Hippocampal formation (tissue), 2 donors: ENCODE results near the gene WDFY4.

Experiments used
- DNase-seq, 2 donors: peaks; one replicate each; lab custom pipeline; 2025; lab: John Stamatoyannopoulos, UW

The WDFY4 gene

GRCh38 chr10:48906841-48907240 lies 222.2 kb downstream of the WDFY4 start:
- no peak for DNase-seq

DNA sequence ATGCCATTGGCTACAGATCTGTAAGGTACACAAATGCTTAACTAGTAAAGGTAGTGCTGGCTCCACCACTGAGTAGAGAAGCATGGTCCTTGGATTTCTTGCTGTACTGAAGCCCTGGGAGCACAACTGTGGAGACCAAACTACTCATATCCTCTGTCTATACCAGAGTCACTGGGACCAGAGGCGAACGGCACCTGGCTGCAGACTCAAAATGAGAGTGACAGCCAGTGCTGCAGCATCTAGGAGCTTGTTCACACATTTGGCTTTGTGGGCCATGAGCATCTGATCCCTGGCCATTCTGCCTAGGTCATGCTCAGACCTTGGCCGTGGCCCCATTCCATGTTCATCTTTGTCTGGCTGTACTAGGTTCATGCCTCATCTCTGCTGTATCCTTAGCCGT lies 223.1 kb downstream of the WDFY4 start:
- no peak for DNase-seq

- DNase-seq: no peak
Observed at GRCh38 chr10:48910548-48910947, 225.9 kb downstream of the WDFY4 start.

- no peak for DNase-seq
Observed at GRCh38 chr10:48913674-48914073, 229.0 kb downstream of the WDFY4 start.

DNA sequence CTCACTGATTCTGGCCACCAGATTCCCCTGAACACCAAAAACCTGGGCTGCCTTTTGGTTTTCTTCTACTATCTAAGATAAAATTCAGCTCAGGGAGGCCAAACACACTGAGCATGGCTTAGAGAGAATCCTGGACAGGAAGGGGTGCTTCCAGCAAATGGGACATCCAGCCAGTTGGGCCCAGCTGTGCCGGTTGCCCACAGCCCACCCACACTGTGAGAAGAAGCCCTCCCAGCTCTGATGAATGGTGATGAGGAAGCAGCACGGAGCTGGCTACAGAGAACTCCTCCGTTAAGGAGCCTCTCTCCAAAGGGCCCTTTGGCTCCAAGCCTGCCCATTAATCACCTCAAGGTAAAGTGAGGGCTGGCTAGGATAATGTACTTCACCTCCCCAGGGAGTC lies 239.1 kb downstream of the WDFY4 start:
- no peak for DNase-seq

DNA sequence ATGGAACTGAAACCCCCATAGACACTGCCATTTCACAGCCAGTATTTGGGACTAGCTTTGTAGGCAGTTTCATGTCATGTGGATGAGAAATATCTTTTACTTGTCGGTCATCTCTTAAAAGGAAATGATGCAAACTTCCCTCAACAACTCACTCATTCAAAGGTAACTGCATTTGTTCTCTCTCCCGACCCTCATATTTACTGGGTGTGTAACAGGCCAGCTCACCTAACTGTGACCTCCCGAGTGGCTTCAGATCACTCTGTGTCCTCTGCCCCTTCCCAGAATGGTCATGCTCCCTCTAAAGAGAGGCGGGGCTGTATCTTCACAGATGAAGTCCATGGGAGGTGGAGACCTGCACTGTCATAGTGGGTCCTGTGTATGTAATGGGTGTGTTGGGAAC lies 240.3 kb downstream of the WDFY4 start:
- DNase-seq: no peak

- no peak for DNase-seq
Observed at GRCh38 chr10:48926255-48926654, 241.6 kb downstream of the WDFY4 start.

GRCh38 chr10:48926764-48927540 lies 242.3 kb downstream of the WDFY4 start:
- DNase-seq: no peak

DNA sequence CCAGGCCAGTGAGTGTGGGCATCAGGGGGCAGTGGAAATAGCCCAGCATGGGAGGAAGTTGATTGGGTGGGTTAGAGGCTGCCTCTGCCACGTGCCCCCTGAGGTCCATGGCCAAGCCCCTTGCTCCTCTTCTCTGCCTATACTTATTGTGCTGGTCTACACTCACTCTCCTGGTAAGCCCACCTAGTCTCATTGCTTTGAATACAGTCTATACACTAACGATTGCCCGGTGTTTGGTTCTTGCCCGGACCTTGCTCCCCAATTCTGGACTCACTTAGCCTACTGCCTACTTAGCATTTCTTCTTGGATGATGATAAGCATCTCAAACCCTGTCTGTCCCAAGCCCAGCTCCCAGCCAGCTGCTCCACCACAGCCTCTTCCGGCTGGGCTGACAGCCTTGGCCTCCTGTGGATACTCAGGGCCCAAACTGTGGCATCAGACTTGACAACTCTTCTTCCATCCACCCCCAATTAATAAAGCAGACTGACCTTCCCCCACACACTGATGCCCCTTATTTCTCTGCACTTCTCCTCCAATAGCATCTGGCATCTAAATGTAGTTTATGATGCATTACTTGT lies 244.8 kb downstream of the WDFY4 start:
- no peak for DNase-seq

DNA sequence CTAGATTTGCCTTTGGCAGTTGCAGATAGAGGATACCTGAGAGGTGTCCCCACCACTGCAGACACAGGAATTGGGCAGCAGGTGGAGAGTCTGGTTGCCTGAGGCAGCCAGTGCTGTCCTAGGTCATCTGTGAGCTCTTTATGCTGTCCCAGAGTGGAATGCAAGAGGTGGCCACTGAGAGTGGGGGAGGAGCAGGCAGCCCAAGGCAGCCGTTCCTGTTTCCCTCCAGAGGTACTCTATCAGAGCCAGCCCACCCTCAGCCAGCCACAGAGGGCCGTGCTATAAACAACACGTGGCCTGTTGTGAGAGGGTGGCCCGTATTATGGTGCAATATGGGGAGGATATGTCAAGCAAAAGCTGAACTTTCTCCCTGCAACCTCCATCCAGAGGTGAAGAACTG lies 246.5 kb downstream of the WDFY4 start:
- no peak for DNase-seq

DNA sequence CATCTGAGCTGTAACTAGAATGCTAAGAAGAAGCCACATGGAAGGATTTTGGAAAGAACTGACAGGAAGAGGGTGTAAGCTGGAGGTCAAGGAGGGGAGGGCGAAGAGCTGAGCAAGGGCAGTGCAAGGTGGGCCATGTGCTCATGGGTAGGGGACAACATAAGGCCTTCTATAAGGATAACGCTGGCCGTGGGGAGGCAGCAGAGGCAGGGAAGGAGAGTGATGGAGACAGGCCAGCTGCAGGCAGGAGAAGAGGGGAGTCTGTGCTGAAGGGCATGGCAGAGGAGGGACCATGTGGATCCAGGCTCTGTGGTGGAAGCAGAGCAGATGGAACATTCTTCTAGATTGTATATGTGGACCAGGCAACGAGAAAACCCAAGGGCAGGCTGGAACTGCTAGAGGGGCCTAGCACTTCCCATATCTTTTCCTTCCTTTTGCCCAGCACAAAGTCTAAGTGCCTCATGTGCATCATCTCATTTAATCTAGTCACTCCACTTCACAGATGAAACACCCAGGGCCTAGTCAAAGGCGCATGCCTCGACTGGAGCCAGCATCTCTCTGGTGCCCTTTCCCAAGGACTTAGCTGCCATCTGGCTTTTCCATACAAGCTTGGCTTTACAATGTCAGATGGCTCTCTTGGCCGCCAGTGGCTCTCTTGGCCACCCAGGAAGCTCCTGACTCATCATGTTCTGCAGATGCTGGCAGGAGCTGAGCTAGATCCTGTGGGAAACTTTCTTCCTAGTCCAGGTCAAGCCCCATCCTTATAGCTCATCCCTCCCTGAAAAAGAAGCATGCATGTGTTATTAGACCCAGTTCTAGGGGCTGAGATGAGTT lies 248.4 kb downstream of the WDFY4 start:
- DNase-seq: no peak

GRCh38 chr10:48934672-48935501 lies 250.2 kb downstream of the WDFY4 start:
- DNase-seq: no peak

- DNase-seq: no peak
Observed at GRCh38 chr10:48935577-48935976, 250.9 kb downstream of the WDFY4 start.

GRCh38 chr10:48937796-48938195 lies 253.1 kb downstream of the WDFY4 start:
- DNase-seq: no peak

- no peak for DNase-seq
Observed at GRCh38 chr10:48938281-48938680, 253.6 kb downstream of the WDFY4 start.

DNA sequence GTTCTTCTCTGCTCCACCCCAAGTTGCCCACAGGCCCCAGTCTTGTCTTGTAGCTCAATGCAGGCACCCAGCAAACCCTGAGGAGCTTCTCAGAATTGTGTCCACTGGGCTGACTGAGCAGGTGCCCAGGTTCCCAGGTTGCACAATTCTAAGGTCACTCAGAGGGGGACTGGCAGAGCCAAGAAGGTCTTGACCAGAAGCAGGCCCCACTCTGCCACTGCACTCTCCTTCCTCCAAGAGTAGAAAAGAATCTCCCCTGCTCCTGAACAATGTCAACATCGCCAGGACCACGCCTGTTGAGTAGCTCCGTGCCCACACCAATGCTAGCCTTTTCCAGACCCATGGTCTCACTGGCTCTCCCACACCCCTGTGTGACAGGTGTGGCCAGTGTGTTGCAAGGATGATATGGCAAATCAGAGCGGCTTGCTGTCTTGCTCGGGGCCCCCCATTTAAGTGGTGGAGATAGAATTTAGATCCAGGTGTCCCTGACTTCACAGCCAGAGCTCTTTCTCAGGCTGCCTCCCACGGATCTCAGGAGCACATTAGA lies 254.4 kb downstream of the WDFY4 start:
- DNase-seq: no peak

DNA sequence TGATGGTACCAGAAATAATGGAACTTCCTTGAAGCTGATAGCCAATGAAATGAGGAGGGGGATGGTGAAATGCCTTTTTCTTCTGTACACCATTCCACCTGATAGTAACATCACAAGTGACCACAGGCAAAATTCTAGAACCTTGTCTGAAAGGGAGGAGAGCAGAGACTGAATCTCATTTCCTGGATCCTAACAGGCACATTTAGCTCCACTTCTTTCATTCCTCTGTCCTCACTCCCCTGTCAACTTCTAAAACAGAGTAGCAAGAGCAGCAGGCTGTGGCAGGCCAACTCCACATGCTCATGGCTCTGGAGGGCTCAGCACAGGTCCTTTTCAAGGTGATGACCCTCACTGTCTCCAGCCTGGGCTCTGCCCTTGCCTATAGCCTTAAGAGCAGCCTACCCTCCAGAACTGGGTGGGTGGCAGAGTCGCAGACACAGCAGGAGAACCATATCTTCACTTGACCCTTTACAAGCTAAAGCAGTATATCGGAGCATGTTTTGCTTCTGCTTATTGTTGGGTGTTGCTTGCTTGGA lies 255.2 kb downstream of the WDFY4 start, which contains the start of gene LRRC18:
TSS of gene LRRC18 (minus strand) at position 51 of the 536 bp plus-strand sequence. CDS start 25,685 bp downstream, outside the sequence.
- DNase-seq: no peak

DNA sequence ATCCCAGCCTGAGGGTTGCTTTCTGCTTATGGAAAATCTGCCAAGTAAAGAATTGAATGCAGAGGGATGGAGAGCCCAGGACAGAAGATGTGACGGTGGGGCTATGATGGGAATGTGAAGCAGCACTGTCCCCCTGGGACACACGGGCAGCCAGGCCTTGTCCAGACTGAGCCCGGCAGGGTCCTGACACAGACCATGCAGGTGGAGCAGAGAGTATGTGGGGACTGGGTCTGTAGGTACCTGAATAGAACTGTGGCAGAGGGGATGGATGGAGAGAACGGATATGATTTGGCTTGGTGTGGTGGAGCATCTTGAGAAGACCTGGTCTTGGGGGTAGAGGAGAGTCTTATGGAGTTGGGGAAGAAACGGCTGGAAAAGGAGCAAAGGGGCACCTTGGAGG lies 255.7 kb downstream of the WDFY4 start:
- DNase-seq: no peak

GRCh38 chr10:48940958-48941357 lies 256.3 kb downstream of the WDFY4 start:
- no peak for DNase-seq

- no peak for DNase-seq
Observed at GRCh38 chr10:48941427-48942075, 256.9 kb downstream of the WDFY4 start.

DNA sequence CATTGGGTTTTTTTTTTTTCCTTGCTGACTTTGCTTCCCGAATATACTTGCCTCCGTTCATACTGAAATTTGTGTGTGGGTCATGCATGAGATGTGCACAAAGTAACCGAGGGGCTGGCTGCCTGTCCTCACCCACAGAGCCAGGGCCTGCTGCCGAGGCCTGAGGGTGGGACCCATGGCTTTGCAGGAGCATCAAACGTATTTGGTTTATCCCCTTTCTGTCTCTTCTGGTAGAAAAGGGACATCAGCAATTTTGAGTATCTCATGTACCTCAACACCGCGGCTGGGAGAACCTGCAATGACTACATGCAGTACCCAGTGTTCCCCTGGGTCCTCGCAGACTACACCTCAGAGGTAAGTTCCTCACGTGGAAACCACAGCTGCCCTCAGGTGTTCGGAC lies 258.4 kb downstream of the WDFY4 start:
- DNase-seq: no peak
